KBM-7 (cell line): Measurements from ENCODE around the gene ADRA1B.
A peak's percentile ranks its signal among the peaks of the same experiment; 100 is the strongest.
"Not testable (repeated sequence)": the region's sequence is repeated elsewhere in the genome, so short reads cannot be mapped to it uniquely, and the experiment has no call there.

Experiments used
- DNase-seq: peaks from one replicate; pipeline ENCODE4 v3.0.0-alpha.2; 2015
- in situ Hi-C: fragments of 300-500 bp; cut with MboI; formaldehyde crosslinking; loops from 2 replicates; pipeline ENCODE4 v1.14.3; 2020; ENCODE audit warnings: low sequenced_read_pairs, low pct_unique_long_range_greater_than_20kb, mixed read lengths

ADRA1B gene

DNA sequence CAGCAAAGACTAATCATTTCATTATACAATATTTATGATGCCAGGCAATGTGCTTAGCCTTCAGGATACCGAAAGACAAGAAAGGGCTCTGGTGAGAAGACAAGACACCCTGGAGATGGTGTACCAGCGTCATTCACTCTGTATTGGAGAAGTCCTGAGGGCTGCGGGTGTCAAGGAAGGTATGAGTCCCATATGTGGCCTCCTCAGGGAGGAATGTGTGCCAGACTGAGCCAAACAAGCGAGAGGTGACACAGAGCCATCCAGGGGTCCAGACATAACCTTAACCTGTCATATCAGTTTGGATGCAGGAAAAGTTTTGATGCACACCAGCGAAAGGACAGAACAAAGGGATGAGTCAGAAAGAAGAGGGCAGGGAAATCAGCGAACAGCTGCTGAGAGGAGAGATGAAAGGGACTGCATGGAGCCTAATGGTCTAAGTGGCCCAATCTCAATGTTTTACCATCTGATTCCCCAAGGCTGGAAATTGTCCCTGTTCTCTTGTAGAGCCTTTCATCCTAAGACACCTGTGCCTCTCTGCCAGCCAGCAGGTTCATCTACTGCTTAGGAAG, 38.9 kb downstream of the ADRA1B start:
- in situ Hi-C loops: no loop called here
- no peak for DNase-seq

DNA sequence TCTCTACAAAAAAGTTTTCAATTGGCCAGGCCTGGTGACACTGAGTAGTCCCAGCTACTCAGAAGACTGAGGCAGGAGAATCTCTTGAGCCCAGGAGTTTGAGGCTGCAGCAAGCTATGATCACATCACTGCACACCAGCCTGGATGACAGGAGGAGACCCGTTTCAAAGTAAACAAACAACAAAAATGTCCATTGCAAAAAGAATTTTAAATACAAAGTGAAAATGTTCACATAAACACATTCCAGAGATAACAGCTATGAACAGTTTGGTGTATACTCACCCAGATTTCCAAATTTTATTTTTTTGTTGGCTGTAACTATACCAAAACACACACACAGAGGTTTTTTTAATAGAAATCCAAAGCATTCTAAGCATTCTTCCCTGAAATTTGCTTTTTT, 39.8 kb downstream of the ADRA1B start:
- DNase-seq: no peak
- in situ Hi-C loops: no loop called here

DNA sequence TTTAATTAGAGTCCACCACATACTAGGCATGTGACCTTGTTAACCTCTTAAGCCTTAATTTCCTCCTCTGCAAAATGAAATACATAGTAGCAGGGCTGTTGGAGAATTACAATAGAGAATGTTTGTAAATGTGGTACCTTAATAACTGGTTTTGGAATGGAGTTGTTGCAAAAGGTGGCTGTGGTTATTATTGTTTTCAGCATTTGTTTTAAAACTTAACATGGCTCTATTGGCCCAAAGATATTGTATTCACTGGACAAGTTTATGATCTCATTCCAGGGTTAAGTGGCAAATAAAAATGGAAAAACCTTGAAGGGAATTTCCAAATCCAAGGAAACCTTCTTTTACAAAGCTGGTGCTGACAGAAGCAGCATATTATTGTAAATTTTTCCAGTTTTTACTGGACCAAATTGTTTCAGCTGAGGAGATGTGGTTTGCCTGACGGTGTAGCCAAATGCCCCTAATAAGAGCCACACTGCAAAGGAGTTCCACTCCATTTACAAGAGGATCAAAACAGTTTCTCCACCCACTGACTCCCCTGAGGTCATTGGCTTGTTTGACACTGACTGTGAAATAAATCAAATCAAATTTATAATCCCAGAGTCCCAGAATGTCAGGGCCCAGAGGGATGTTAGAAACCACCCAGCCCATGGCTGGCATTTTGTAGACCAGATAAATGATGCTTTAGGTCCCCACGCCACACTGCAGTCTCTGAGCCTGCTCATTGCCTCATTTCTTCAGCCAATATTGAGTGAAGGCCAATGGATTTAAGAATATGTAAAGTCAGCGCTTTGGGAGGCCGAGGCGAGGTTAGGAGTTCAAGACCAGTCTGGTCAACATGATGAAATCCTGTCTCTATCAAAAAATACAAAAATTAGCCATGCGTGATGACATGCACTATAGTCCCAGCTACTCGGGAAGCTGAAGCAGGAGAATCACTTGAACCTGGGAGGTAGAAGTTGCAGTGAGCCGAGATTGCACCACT, 45.2 kb downstream of the ADRA1B start:
- in situ Hi-C loops: no loop called here
- DNase-seq: no peak

DNA sequence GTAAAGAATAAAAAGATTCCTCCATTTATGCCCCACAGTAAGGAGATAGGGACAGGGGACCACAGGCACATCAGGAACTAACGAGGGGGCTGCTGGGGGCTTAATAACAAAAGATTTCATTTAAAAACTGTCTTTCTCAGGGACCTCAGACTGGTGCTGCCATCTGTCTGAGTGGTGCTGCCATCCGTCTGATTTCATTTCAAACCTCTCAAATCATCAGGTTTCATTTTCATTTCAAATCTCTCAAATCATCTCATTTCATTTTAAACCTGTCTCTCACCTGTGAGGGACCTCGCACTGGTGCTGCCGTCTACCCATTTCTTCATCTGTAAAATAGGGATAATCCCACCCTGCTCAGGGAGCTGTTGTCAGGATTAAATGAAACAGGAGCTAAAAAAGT, 45.9 kb downstream of the ADRA1B start:
- no peak for DNase-seq

DNA sequence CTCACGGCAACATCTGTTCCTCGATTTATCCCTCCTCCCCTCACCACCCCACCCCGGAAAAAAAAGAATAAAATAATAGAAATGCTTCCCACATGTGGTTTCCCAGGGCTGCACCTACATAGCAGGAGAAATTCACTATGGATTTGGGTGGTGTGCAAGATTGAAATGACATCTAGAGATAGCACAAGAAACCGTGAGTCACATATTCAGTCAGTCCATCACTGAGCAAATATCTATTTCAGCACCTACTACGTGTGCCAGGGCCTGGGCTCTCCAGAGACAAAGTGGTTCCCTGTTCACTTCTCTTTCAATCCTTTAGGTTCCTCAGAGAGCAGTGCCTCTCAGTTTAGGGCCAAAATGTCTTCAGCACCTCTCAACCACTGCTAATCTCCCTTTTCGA, 47.7 kb downstream of the ADRA1B start:
- DNase-seq: no peak
- in situ Hi-C loops: no loop called here

More for the DNA sequence above, 45.9 kb downstream of the ADRA1B start:
- in situ Hi-C loops: no loop called here

DNA sequence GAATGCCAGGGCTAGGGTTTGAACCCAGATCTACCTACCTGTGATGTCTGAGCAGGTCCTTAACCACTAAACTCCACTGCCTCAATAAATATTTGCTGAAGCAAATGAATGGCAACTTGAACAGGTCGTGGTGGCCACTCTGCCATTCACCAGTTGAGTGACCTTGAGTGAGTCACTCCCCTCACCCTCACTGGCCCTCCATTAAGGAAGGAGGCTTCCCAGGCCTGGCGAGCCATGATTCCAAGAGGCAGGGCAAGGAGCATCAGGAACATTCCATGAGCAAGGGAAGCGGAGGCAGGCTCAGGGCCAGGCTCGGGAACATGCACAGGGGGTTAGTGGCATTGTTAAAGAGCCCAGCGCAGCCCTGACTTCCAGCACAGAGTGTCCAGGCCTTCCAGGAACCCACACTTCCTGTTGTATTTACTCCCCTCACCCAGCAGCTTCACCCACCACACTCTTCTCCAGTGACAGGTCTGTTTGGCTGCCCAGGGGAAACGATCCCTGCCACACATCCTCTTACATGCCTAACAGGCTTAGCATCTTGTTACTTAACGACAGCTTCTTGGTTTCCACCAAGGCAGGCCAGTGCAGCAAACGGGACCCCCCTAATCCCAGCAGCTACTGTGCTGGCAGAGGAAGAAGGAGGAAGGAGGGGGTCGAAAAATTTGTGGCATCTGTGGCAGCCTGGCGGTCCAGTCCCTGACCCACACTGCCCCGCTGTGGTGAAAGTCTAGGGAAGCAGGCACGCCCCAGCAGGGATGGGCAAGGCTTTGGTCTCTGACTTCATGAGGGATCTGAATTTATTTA, 49.0 kb downstream of the ADRA1B start:
- in situ Hi-C loops: no loop called here
- peak; percentile 43 for DNase-seq

DNA sequence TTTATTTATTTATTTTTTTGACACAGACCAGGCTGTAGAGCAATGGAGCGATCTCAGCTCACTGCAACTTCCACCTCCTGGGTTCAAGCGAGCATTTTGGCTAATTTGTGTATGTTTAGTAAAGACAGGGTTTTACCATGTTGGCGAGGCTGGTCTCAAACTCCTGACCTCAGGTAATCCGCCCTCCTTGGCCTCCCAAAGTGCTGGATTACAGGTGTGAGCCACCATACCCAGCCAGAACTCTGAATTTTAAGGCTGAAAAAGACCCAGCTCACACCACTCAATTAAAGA, 49.5 kb downstream of the ADRA1B start:
- in situ Hi-C loops, DNase-seq: not testable (repeated sequence)

DNA sequence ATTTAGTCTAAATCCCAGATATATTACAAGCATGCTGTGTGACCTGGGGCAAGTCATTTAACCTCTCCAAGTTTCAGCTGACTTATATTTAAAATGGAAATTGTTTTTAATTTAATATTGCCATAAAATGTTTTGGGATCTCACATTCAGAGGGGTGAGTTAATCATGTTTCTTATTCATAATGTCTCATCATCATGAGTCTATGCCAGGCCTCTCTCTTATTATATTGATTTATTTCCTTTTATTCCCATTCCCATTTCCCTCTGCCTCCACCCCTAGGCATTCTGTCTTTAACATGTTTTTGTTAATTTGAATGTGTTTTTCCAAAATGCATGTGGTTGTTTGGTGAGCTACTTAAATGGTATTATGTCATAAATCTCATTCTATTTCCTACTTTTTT, 53.7 kb downstream of the ADRA1B start:
- no peak for DNase-seq
- in situ Hi-C loops: no loop called here

DNA sequence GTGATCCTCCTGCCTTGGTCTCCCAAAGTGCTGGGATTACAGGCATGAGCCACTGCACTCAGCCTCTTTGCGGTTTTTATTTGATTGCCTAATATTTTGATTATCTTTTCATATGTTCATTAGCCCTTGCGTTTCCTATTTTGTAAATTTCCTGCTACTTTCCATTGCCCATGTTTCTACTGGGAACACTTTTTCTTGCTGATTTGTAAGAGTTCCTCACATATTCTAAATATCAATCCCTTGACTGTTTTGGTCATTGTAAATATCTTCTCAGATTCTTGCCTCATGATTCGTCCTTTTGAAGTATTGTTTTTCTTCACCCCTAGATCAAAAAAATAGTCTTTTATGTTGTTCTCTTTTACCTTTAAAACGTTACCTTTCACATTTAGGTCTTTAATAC, 54.8 kb downstream of the ADRA1B start:
- in situ Hi-C loops: no loop called here
- no peak for DNase-seq

DNA sequence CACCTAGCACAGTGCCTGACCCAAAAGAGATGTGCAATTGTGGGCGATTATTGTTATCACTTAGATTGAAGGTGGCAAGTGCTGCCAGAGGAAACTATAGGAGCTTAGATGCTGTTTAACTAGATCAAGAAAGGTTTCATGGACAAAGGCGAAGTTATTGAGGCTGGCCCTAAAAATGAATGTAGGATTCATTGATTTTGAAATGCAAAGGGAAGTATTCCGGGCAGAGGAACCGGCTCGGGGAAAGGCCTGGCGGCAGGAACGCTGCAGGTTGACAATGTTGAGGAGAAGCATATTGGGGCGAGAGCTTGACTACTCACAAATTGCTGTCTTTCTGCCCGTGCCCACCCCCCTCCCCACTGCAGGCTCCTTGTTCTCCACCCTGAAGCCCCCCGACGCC, 55.2 kb downstream of the ADRA1B start:
- no peak for DNase-seq
- in situ Hi-C loops: no loop called here

DNA sequence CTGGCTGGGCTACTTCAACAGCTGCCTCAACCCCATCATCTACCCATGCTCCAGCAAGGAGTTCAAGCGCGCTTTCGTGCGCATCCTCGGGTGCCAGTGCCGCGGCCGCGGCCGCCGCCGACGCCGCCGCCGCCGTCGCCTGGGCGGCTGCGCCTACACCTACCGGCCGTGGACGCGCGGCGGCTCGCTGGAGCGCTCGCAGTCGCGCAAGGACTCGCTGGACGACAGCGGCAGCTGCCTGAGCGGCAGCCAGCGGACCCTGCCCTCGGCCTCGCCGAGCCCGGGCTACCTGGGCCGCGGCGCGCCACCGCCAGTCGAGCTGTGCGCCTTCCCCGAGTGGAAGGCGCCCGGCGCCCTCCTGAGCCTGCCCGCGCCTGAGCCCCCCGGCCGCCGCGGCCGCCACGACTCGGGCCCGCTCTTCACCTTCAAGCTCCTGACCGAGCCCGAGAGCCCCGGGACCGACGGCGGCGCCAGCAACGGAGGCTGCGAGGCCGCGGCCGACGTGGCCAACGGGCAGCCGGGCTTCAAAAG, 55.7 kb downstream of the ADRA1B start:
- in situ Hi-C loops: no loop called here
- no peak for DNase-seq

DNA sequence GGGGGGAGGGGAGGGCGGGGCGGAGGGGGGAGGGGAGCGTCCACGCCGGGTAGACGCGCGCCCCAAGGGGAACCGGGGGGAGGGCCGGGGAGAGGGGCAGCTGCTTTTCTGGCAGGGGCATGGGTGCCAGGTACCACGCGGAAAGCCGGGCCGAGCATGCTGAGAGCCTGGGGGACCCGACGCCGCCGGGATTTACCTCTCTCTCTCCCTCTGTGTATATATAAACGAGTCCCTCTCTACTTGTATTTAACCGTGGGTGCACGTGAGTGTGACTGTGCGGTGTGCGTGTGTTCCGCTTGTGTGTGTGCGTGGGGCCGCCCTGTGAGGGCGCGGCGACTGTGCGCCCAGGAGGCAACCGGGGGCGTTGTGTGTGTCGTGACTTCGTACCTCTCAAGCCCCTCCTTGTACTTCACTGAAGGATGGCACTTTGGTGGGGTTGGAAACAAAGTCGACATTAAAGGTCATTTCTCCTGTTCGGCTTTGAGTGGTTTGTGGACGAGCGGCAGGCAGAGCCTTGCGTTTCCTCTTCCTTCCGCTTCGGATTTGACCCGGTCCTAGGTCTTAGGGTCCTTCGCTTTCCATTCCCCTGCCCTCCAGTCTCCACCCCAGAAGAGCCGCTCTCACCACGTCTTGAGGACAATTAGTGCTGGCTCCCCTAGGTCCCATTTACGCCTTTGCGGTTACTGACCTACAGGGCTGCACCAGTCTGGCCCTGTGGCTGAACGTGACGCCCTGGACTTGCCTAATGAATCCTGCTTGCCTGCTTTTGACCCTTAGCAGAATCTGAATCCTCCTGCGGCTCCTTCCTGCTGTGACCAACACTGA, 56.5 kb downstream of the ADRA1B start:
- in situ Hi-C loops: no loop called here
- no peak for DNase-seq

DNA sequence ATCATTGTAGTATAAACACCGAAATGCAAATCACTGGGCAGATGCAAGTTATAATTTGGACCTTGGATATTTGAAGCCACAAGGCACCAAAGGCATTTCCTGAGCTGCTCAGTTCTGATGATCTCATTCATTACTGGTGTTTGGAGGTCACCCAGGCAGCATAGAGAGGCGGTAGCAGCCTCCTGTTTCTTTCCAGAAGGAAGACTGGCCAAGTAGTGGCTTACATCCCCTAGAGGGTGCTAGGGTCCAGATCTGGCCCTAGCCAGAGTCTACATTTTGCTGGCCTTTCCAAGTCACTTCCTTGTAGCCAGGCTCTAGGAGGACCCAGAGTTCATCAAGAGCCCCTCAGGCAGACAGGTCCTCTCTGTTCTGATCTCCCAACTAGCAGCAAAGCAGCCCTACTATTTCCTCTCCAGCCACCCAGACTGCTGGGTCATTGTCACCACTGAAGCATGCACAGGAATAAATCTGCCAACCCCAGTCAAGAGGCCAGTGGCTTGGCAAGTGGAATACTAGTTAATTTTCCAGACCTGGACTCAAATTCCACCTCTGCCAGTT, 59.3 kb downstream of the ADRA1B start:
- DNase-seq: no peak
- in situ Hi-C loops: no loop called here

DNA sequence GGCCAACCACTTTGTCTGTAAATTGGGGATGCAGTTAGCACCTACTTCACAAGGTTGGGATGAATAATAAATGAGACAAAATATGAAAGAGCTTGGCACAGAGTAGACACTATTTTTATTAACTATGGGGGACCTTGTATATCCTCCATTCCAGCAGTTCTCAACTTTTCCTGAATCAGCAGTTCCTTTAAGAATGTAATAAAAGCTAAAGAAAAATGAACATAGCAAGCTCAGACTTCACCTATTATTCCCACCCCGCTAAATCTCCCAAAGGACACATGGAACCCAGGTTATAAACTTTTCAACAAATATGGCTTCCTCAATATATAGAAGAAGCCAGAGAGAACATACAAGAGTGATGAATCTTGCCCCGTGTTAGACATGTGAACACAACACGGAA, 60.6 kb downstream of the ADRA1B start:
- DNase-seq: no peak
- in situ Hi-C loops: no loop called here

DNA sequence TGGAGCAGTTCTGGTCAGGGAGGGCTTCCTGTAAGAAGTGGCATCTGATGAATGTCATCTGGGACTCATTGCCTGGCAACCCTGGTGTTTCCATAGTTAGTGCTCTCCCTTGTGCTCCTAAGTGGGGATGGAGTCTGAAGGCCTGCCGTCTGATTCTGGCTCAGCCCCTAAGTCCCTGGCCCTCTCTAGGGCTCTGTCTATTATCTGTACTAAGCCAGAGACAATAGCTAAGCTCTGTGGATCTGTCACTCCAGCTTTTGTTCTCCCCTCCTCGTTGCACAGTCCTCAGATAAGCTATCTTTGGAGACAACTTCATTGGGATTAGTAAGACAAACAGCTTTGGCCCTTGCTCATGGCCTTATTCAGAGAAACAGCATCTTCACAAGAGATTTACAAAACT, 62.1 kb downstream of the ADRA1B start:
- DNase-seq: no peak
- in situ Hi-C loops: no loop called here

DNA sequence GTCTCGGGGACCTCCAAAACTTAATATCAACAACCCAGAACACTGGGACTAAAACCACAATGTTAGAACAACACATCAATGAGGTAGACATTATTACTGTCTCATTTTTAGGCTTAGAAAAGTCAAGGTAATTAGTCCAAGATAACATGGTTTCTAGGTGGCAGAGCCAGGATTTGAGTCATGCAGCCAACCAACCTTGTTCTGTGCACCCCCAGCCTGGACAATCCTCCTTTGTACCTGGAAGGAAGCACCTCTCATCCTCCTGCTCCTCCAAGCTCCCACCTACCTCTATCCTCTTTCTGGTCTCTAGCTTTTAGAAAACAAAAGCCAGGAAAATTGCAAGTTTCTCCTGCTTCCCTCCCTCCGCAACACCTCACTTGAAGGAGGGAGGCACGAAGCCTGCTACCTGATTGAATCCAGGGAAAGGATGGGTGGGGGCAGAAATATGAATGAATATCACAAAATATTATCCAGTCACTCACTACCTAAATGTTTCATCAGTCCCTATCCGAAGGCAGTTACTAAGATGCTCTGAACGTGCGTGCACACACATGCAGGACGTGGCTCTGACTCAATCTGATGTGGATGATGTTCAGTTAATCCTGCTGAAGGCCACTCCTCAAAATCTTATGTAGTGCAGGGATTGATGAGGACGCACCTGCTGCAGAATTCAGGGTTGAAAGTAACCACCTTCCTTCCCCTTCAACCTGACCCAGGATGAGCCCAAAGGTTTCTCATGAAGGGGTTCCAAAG, 66.3 kb downstream of the ADRA1B start:
- in situ Hi-C loops: no loop called here
- no peak for DNase-seq

DNA sequence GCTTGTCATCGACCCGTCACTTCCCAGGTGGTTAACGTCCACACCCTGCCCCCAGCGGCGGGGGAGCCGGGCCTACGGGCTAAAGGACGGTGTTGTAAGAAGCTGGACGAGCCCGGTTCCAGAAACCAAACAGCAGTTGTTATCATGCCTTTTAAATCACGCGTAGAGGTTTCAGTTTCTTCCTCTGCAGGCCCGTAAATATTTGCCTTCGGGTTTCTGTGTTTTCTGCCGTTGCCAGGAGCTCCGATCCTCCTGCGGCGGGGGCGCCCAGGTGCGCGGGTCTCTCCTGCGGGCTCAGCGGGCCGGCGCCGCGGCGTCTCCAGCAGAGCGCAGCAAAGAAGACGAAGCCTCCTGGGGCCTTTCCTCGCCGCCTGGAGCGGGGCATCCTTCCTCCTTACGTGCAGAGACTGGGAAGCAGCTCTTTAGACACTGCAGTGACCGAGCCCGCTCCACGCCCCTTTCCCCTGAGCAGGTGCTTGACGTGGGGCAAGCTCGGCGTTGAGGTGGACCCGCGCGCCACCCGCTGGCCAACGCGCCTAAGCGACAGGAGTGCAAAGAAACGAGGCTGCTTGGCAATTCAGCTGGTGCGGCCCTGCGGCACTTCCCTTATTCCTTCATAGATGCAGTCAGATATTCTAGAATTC, 70.9 kb downstream of the ADRA1B start:
- in situ Hi-C loops: no loop called here
- DNase-seq: peak; percentile 84

DNA sequence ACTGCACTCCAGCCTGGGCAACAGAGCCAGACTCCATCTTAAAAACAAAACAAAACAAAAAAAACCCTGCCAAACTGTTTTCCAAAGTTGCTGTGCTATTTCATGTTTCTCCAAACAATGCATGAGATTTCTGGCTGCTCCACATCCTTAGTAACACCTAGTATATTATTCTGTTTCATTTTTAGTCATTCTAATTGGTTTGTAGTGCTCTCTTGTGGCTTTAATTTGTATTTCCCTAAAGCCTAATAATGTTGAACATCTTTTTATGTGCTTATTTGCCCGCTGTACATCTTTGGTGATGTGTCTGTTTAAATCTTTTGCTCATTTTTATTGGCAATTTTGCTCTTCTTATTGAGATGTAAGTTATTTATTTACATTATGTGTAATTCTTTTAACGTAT, 74.2 kb downstream of the ADRA1B start:
- no peak for DNase-seq
- in situ Hi-C loops: no loop called here
